Cardiac fibroblast (primary cell): Measurements from ENCODE around the gene TEX14.

Source experiments
- DNase-seq, 2 donors: peaks; one replicate each; pipeline versions ENCODE4 v3.0.0 to v3.0.0-alpha.2; 2010; ENCODE audit warnings: low read depth in 2 of 2
- H3K4me3 ChIP-seq, 2 donors: replicated peaks in 1 of 2; 1 replicate in 1 of 2; 2 replicates in 1 of 2; pipeline ENCODE4 v1.5.1; 2011; ENCODE audit warnings: low read depth in 2 of 2, low read length in 2 of 2, mild to moderate bottlenecking in 2 of 2, moderate library complexity in 1 of 2
- CTCF ChIP-seq: IDR thresholded peaks from one replicate; pipeline ENCODE4 v1.5.1; 2011; ENCODE audit warnings: low read depth, mild to moderate bottlenecking, low read length, inconsistent platforms

TEX14 gene

DNA sequence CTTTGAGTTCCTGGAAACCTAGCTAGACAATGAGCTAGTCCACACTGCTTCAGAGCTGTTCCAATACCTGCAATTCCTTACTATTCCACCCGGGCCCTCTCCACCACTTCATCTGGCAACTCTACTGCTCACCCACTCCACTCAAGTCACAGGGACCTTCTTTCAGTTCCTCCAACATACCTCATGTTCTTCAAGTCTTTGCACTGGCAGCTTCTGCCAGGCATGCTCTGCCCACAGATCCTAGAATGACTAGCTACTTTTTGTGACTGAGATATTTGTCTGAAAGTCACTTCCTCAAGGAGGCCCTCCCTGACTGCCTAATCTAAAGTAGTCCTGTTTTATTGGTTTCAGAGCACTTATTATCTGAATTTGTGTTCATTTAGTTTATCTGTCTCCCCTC, 86.4 kb downstream of the TEX14 start:
- H3K4me3 ChIP-seq = no peak overlapping the region
- DNase-seq = no peak
- no peak for TF ChIP-seq CTCF

- H3K4me3 ChIP-seq = no peak overlapping the region
- TF ChIP-seq CTCF = no peak
- no peak for DNase-seq
Observed at GRCh38 chr17:58601976-58602375, 89.9 kb downstream of the TEX14 start.

DNA sequence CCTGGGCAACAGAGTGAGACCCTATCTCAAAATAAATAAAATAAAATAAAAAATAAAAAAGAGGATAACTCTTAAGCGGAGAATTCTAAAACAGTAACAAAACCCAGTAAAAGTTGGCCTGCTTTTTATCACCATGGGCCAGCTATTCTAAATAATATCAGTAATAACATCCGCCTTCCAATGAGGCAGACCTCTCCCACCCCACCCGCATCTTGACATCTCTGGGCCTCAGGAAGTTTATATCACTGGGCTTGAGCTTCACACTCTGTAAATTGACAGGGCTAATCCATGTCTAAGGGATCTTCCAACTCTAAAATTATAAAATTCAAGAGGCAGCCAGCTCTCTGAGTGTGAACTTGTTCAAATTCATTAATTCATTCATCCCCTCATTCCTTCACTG, 94.5 kb downstream of the TEX14 start:
- no peak overlapping the region for H3K4me3 ChIP-seq
- TF ChIP-seq CTCF = no peak
- DNase-seq = no peak

DNA sequence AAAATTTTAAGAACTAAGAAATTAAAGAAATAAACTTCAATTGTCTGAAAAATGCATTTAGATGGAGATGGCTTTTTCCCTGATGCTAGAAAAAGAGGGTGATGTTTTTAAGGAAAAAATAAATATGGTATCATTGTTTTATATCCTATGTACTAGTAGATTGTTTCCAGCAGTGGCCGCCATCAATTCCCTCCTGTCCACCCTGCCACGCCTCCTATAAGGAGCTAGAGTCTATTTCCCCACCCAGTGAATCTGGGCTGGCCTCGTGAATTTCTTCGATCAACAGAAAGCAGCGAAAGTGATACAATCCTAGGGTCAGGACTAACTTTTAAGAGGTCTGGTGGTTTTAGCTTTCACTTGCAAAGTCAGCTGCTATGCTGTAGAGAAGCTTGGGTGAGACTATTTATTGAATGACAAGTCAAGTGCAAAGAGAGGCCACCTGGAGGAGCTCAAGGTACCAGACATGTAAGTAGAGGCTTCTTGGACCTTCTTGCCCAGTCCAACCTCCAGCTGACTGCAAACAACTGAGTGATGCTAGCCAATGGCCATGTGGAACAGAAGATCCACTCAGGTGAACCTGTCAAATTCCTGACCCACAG, 96.6 kb downstream of the TEX14 start:
- no peak for DNase-seq
- H3K4me3 ChIP-seq = no peak overlapping the region
- TF ChIP-seq CTCF = no peak

DNA sequence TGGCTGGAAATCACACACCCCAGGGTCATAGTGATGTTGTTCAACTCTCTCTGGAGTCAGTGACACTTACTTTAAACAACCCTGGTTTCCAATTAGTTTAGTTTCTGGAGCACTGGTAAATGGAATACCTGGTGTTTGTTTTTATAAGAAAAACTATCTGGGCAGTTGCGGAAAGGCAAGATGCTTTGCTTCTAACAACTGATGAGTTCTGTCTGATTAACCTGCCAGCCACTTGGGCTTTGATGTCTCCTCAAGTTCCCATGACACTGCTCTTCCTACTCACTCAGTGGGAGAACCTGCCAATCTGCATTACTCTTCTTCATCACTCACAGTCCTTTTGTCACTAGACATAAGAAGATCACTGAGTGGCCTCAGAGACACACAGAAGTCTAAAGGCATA, 98.7 kb downstream of the TEX14 start:
- no peak for TF ChIP-seq CTCF
- no peak for DNase-seq
- H3K4me3 ChIP-seq = no peak overlapping the region

GRCh38 chr17:58591455-58591854, 100.4 kb downstream of the TEX14 start:
- peak; percentile 21 for TF ChIP-seq CTCF
- H3K4me3 ChIP-seq = no peak overlapping the region
- no peak for DNase-seq

- TF ChIP-seq CTCF = no peak
- DNase-seq = no peak
Observed at GRCh38 chr17:58590377-58590776, 101.5 kb downstream of the TEX14 start.

More at GRCh38 chr17:58590377-58590776, 101.5 kb downstream of the TEX14 start:
- no peak overlapping the region for H3K4me3 ChIP-seq
